Osteocyte (in vitro differentiated cells): ENCODE results near the gene ALOX12. TPM values are rescaled to one million over a fixed set of nuclear protein-coding genes. Genes with fewer than 3 reads are reported as not detected.
"Not testable (repeated sequence)": the region's sequence is repeated elsewhere in the genome, so short reads cannot be mapped to it uniquely, and the experiment has no call there.

Experiments used
- DNase-seq: peaks from one replicate; pipeline ENCODE4 v3.0.0; 2021; ENCODE audit warnings: mixed read lengths; ENCODE audit not compliant: unreplicated experiment; ENCODE audit errors: extremely low spot score
- H3K27ac Mint-ChIP-seq: one replicate; pipeline ENCODE4 v1.8.0; 2021; ENCODE audit warnings: mild to moderate bottlenecking, mixed read lengths; ENCODE audit not compliant: unreplicated experiment
- H3K27me3 Mint-ChIP-seq: one replicate; pipeline ENCODE4 v1.8.0; 2021; ENCODE audit warnings: mixed read lengths; ENCODE audit not compliant: unreplicated experiment
- H3K36me3 Mint-ChIP-seq: one replicate; pipeline ENCODE4 v1.8.0; 2021; ENCODE audit warnings: mixed read lengths; ENCODE audit not compliant: unreplicated experiment
- H3K4me1 Mint-ChIP-seq: one replicate; pipeline ENCODE4 v1.8.0; 2021; ENCODE audit warnings: mixed read lengths; ENCODE audit not compliant: unreplicated experiment
- H3K4me3 Mint-ChIP-seq: one replicate; pipeline ENCODE4 v1.8.0; 2021; ENCODE audit warnings: mild to moderate bottlenecking, moderate library complexity, mixed read lengths; ENCODE audit not compliant: unreplicated experiment
- H3K9me3 Mint-ChIP-seq: one replicate; pipeline ENCODE4 v1.8.0; 2021; ENCODE audit warnings: mixed read lengths; ENCODE audit not compliant: unreplicated experiment
- CTCF ChIP-seq: fragments of 200-600 bp; sonication (generic); IDR thresholded peaks from 2 replicates; pipeline ENCODE4 v1.5.0; 2021; ENCODE audit warnings: antibody characterized with exemption, mild to moderate bottlenecking, moderate library complexity
- total RNA-seq: library from RNA; stranded (reverse); gene quantifications from 2 replicates; pipeline ENCODE4 v1.2.1, GENCODE V29; 2021

The ALOX12 gene
- total RNA-seq, 1 donor from 2014 or later: not detected

GRCh38 chr17:7047566-7047965 is 51.7 kb downstream of the ALOX12 start:
- TF ChIP-seq CTCF: no peak
- H3K27me3 Mint-ChIP-seq: peaks cover 22% of the 10 kb centered on the region
- no peak for DNase-seq
- H3K27ac Mint-ChIP-seq: no peak overlapping the region
- H3K4me3 Mint-ChIP-seq: no peak overlapping the region
- H3K9me3 Mint-ChIP-seq: no peaks in the 10 kb centered on the region
- H3K36me3 Mint-ChIP-seq: no peaks in the 10 kb centered on the region
- H3K4me1 Mint-ChIP-seq: peaks cover 19% of the 10 kb centered on the region

GRCh38 chr17:7048968-7049367 is 53.1 kb downstream of the ALOX12 start:
- no peak for TF ChIP-seq CTCF
- no peak overlapping the region for H3K4me3 Mint-ChIP-seq
- H3K4me1 Mint-ChIP-seq: peaks cover 12% of the 10 kb centered on the region
- peaks cover 23% of the 10 kb centered on the region for H3K27me3 Mint-ChIP-seq
- no peak overlapping the region for H3K27ac Mint-ChIP-seq
- H3K9me3 Mint-ChIP-seq: no peaks in the 10 kb centered on the region
- no peak for DNase-seq
- no peaks in the 10 kb centered on the region for H3K36me3 Mint-ChIP-seq

DNA sequence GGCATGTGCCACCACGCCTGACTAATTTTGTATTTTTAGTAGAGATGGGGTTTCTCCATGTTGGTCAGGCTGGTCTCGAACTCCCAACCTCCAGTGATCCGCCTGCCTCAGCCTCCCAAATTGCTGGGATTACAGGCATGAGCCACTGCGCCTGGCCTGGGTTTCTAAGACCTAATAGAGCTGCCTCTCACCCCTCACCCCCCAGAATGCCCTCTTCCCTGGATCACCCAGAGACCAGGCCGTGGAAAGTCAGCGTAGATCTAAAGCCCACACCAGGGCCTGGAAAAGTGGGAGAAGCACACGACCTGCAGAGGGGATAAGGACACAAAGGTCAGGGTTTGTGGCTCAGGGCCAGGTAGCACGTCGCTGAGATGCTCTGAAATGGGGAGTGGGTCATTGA is 54.7 kb downstream of the ALOX12 start:
- H3K9me3 Mint-ChIP-seq, H3K4me3 Mint-ChIP-seq, DNase-seq, H3K27ac Mint-ChIP-seq, H3K36me3 Mint-ChIP-seq: not testable (repeated sequence)
- Mint-ChIP-seq H3K27me3 (peaks cover 22% of the 10 kb centered on the region), H3K4me1 (peaks cover 11% of the 10 kb centered on the region)

- Mint-ChIP-seq H3K36me3 (no peaks in the 10 kb centered on the region), H3K4me3 (no peak overlapping the region), H3K27me3 (peaks cover 14% of the 10 kb centered on the region), H3K4me1 (no peaks in the 10 kb centered on the region), H3K27ac (no peak overlapping the region), H3K9me3 (no peaks in the 10 kb centered on the region)
- DNase-seq: no peak
- TF ChIP-seq CTCF: no peak
Measured at GRCh38 chr17:7056386-7056785, 60.5 kb downstream of the ALOX12 start.

DNA sequence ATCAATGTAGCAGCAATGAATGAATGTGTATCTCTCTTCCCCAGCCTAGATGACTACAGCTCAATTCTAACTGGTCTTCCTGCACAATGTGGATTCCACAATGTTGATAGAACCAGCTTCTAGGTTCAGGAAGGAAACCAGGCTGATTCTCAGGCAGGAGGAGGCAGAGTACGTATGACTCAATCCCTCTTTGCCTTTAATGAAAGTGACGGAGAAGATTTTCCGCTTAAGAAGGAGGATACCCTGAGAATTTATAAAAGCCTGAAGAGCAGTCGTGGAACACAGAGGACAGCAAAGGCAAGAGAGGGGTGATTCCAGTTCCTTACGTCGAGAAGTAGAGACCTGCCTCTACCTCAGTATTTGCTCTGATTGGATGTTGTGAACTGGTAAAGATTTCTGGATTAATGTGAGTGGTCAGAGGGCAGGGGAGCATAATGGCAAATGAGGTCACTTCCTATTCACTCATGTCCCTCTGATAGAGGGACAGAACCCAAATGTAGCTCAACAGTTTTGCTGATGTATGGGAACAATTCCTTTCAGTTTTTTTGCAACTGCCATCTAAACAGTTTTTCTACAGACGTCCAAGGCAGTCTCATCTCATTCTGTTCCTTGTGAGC is 63.1 kb downstream of the ALOX12 start:
- no peaks in the 10 kb centered on the region for H3K9me3 Mint-ChIP-seq
- no peaks in the 10 kb centered on the region for H3K36me3 Mint-ChIP-seq
- no peak overlapping the region for H3K27ac Mint-ChIP-seq
- no peaks in the 10 kb centered on the region for H3K4me1 Mint-ChIP-seq
- H3K27me3 Mint-ChIP-seq: peaks cover 19% of the 10 kb centered on the region
- H3K4me3 Mint-ChIP-seq: no peak overlapping the region
- DNase-seq: no peak
- TF ChIP-seq CTCF: no peak

Other genes starting within 250 kb of the ALOX12 start
- 0.91 and 1.5 TPM in 2 replicates for gene XAF1, start 240.0 kb upstream of the ALOX12 start, total RNA-seq
- gene FBXO39, start 219.8 kb upstream of the ALOX12 start, total RNA-seq: not detected in 2 replicates
- not detected in 2 replicates for gene TEKT1, start 164.3 kb upstream of the ALOX12 start, total RNA-seq
- gene RNASEK, start 16.6 kb downstream of the ALOX12 start, total RNA-seq: 255 and 269 TPM in 2 replicates
- not detected in 2 replicates for gene BCL6B, start 27.0 kb downstream of the ALOX12 start, total RNA-seq
- gene SLC16A13, start 40.0 kb downstream of the ALOX12 start, total RNA-seq: 4.4 and 7.9 TPM in 2 replicates
- 0.57 and 0.75 TPM in 2 replicates for gene SLC16A11, start 48.0 kb downstream of the ALOX12 start, total RNA-seq
- gene CLEC10A, start 84.2 kb downstream of the ALOX12 start, total RNA-seq: not detected in 2 replicates
- not detected in 2 replicates for gene ASGR2, start 118.8 kb downstream of the ALOX12 start, total RNA-seq
- 1.6 and 2.4 TPM in 2 replicates for gene ASGR1, start 183.3 kb downstream of the ALOX12 start, total RNA-seq
- 32.6 and 38.5 TPM in 2 replicates for gene DLG4, start 223.8 kb downstream of the ALOX12 start, total RNA-seq
- gene ACADVL, start 223.9 kb downstream of the ALOX12 start, total RNA-seq: 302 and 354 TPM in 2 replicates
- gene DVL2, start 238.5 kb downstream of the ALOX12 start, total RNA-seq: 87.7 and 99.7 TPM in 2 replicates
- gene PHF23, start 243.4 kb downstream of the ALOX12 start, total RNA-seq: 51.6 and 54.7 TPM in 2 replicates
- 642 TPM in 2 replicates for gene GABARAP, start 246.4 kb downstream of the ALOX12 start, total RNA-seq